Esophagus squamous epithelium (tissue), 5 donors: Measurements from ENCODE around the gene CALHM3. TPM values are rescaled to one million over a fixed set of nuclear protein-coding genes. Genes with fewer than 3 reads are reported as not detected.
A peak's percentile ranks its signal among the peaks of the same experiment; 100 is the strongest.

Experiments
- DNase-seq: peaks from one replicate; lab custom pipeline; 2025; lab: John Stamatoyannopoulos, UW
- H3K27ac ChIP-seq, 4 donors: fragments of 200-600 bp; sonication (generic); one replicate each; pipeline ENCODE4 v1.5.1; 2016 to 2019; ENCODE audit warnings: mild to moderate bottlenecking in 1 of 4
- H3K27me3 ChIP-seq, 4 donors: fragments of 200-600 bp; sonication (generic); 1 replicate in 3 of 4; 2 replicates in 1 of 4; pipeline versions ENCODE4 v1.5.1 to v1.6.0; 2017 to 2021; ENCODE audit warnings: antibody characterized with exemption in 1 of 4
- H3K36me3 ChIP-seq, 3 donors: fragments of 200-600 bp; sonication (generic); one replicate each; pipeline ENCODE4 v1.5.1; 2016 to 2019
- H3K4me1 ChIP-seq, 3 donors: fragments of 200-600 bp; sonication (generic); one replicate each; pipeline ENCODE4 v1.5.1; 2017 to 2019
- H3K4me3 ChIP-seq, 4 donors: fragments of 200-600 bp; sonication (generic); 1 replicate in 3 of 4; 2 replicates in 1 of 4; pipeline ENCODE4 v1.5.1; 2016 to 2019; ENCODE audit warnings: mild to moderate bottlenecking in 2 of 4, moderate library complexity in 1 of 4
- H3K9me3 ChIP-seq, 3 donors: fragments of 200-600 bp; sonication (generic); one replicate each; pipeline ENCODE4 v1.5.1; 2016 to 2019
- POLR2A ChIP-seq, 4 donors: fragments of 450-650 bp; IDR thresholded peaks; one replicate each; pipeline ENCODE4 v1.6.1; 2017; ENCODE audit warnings: antibody characterized with exemption in 4 of 4, mild to moderate bottlenecking in 4 of 4, moderate library complexity in 3 of 4
- WGBS, 2 donors: methylation state at CpG; one replicate each; pipeline ENCODE4 v1.1.5; 2018; 5-methylcytosine and 5-hydroxymethylcytosine counted together
- intact Hi-C: fragments of 100-400 bp; cut with DNase I; formaldehyde crosslinking; loops from one replicate; pipeline ENCODE4 v1.15.0; 2022
- total RNA-seq, 4 donors: library from RNA; depleted of rRNA; stranded (reverse); fragments of >200 nt; gene quantifications; one replicate each; pipeline ENCODE4 v1.1.0, GENCODE V29; 2016
- TF ChIP-seq, protein P1 (sequence below), 6 experiments: fragments of 450-650 bp in 4 of 6; fragments of 200-600 bp in 2 of 6; sonication (generic) in 2 of 6; IDR thresholded peaks; one replicate each; pipeline ENCODE4 v1.5.1; 2016 to 2019; ENCODE audit warnings: antibody characterized with exemption in 6 of 6, mild to moderate bottlenecking in 4 of 6, moderate library complexity in 4 of 6
- donor health status: DM: yes; HTN: yes; CAD: no.

CALHM3 gene
- total RNA-seq, 4 donors from 2014 or later = not detected

DNA sequence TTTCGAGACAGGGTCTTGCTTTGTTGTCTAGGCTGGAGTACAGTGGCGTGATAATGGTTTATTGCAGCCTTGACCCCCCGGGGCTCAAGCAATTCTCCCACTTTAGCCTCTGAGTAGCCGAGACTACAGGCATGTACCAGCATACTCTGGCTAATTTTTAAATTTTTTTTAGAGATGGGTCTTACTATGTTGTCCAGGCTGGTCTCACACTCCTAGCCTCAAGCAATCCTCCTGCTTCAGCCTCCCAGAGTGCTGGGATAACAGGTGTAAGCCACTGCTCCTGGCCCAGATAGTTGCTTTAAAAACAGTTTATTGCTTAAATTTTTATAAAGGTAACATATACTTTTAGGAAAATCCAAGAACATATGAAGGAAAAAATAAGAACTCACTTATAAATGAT is 40.8 kb upstream of the CALHM3 start:
- Histone ChIP-seq H3K27me3 (no peaks in the 10 kb centered on the region), H3K9me3 (no peaks in the 10 kb centered on the region), H3K4me3 (no peak overlapping the region), H3K27ac (no peak overlapping the region), H3K36me3 (no peaks in the 10 kb centered on the region), H3K4me1 (peaks cover 0 to 5% (median 0%) of the 10 kb centered on the region in 3 donors)
- intact Hi-C loops = no loop called here
- TF ChIP-seq, protein P1, sequence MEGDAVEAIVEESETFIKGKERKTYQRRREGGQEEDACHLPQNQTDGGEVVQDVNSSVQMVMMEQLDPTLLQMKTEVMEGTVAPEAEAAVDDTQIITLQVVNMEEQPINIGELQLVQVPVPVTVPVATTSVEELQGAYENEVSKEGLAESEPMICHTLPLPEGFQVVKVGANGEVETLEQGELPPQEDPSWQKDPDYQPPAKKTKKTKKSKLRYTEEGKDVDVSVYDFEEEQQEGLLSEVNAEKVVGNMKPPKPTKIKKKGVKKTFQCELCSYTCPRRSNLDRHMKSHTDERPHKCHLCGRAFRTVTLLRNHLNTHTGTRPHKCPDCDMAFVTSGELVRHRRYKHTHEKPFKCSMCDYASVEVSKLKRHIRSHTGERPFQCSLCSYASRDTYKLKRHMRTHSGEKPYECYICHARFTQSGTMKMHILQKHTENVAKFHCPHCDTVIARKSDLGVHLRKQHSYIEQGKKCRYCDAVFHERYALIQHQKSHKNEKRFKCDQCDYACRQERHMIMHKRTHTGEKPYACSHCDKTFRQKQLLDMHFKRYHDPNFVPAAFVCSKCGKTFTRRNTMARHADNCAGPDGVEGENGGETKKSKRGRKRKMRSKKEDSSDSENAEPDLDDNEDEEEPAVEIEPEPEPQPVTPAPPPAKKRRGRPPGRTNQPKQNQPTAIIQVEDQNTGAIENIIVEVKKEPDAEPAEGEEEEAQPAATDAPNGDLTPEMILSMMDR (IDR thresholded peaks at IDR 0.05) = no peak
- TF ChIP-seq POLR2A (IDR thresholded peaks at IDR 0.05) = no peak
- WGBS, 2 donors = 66 to 70% methylated on average over 4 of the region's 4 CpGs
- no peak for DNase-seq

DNA sequence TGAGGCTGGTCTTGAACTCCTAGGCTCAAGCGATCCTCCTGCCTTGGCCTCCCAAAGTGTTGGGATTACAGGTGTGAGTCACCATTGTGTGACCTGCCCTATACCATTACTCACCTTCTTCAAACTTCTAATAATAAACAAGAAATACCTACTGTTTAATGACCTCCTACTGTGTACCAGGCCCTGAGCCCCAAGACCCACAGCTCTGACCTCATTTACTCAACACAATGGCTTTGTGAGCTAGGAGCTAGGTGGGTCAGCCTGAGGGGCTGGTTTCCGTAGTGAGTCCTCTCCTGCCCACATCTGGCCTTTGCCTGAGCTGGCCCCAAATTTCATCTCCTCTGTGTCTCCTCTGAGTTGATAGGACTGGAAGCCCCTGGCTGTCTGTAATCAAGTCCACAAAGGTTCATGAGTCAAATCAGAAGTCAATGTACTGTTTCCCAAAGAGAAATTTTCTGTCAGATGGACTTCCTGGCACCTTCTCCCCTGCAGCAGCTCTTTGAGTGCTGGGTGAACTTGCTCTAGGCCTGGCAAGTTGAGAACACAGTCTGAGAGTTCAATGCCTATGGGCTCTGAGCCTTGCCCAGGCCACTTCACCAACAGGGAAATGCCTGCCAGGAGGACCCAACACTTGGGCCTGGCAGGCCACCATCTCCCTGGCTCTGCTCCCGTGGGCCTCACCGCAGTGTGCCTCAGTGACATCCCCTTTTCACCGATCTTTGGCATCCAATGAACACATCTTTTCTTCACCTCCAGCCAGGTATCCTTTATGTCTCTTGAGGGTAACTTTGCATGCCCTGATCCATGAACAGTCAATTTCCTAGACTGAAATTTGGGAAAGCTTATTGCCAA is 38.4 kb upstream of the CALHM3 start:
- WGBS, 2 donors = 90 to 98% methylated on average over 5 of the region's 5 CpGs
- Histone ChIP-seq H3K4me3 (no peak overlapping the region), H3K27me3 (no peaks in the 10 kb centered on the region), H3K4me1 (peaks cover 0 to 12% (median 0%) of the 10 kb centered on the region in 3 donors), H3K9me3 (no peaks in the 10 kb centered on the region), H3K36me3 (no peaks in the 10 kb centered on the region), H3K27ac (no peak overlapping the region)
- intact Hi-C loops = no loop called here
- no peak for DNase-seq
- TF ChIP-seq POLR2A (IDR thresholded peaks at IDR 0.05) = no peak
- TF ChIP-seq, protein P1 (IDR thresholded peaks at IDR 0.05) = no peak

DNA sequence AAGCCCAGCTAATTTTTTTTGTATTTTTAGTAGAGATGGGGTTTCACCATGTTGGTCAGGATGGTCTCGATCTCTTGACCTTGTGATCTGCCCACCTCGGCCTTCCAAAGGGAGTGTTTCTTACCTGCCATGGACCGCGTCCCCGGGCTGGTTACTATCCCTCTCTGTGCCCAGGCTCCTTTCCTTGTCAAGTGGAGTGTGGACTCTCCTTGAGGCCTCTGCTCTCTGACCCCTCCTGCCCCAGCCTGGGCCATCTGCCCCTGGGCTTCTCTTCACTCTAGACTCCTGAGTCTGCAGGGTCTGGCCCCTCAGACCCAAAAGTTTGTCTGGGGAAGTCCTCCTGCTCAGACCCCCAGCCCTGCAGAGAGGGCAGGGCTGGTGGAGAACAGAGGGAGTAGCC is 35.2 kb upstream of the CALHM3 start:
- Histone ChIP-seq H3K4me1 (peaks cover 0 to 12% (median 0%) of the 10 kb centered on the region in 3 donors), H3K4me3 (no peak overlapping the region), H3K9me3 (no peaks in the 10 kb centered on the region), H3K27me3 (no peaks in the 10 kb centered on the region), H3K36me3 (no peaks in the 10 kb centered on the region), H3K27ac (no peak overlapping the region)
- intact Hi-C loops = no loop called here
- DNase-seq = no peak
- TF ChIP-seq, protein P1 (IDR thresholded peaks at IDR 0.05) = no peak
- no peak for TF ChIP-seq POLR2A (IDR thresholded peaks at IDR 0.05)
- WGBS, 2 donors = 88 to 93% methylated on average over 5 of the region's 5 CpGs

DNA sequence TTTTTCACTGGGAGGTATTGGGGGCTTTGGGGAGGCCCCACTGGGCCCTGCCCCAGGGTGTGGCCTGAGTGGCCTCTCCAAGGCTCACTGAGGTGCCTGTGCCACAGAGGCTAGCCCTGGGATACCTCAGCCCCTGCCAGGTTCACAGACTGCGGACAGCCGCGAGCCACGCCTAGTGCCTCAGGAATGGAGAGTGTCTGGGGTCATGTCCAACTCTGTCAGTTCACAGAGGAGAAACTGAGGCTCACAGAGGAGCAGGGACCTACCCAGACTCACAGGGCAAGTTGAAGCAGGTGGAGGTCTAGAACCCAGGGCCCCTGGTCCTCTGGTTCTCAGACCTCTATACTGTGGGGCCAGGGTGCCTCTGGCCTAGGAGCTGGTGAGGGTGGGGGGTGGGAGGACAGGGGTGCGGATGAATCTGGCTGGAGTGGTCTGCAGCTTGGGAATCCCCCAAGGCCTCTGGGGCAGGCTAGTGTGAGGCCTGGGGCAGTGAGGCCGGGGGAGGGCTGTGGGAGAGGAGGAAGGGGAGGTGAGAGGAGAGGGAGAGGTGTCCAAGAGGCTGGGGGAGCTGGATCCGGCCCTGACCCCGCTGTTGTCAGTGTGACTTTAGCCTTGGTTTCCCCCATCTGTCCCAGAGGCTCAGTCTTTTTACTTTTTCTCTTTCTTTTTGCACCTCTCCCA is 34.5 kb upstream of the CALHM3 start:
- 72 to 84% methylated on average over 3 of the region's 8 CpGs for WGBS, 2 donors
- Histone ChIP-seq H3K9me3 (no peaks in the 10 kb centered on the region), H3K27ac (peak overlapping the region in 2 of 4 donors; percentile 3 to 34), H3K4me1 (peaks cover 0 to 12% (median 0%) of the 10 kb centered on the region in 3 donors), H3K27me3 (no peaks in the 10 kb centered on the region), H3K36me3 (no peaks in the 10 kb centered on the region), H3K4me3 (no peak overlapping the region)
- intact Hi-C loops = no loop called here
- DNase-seq = no peak
- TF ChIP-seq, protein P1 (IDR thresholded peaks at IDR 0.05) = no peak
- no peak for TF ChIP-seq POLR2A (IDR thresholded peaks at IDR 0.05)
